Neural progenitor cell (in vitro differentiated cells): ENCODE results near the gene TSPAN14.

ENCODE experiments used
- CTCF ChIP-seq: fragments of 200-600 bp; sonication (generic); IDR thresholded peaks from 2 replicates; pipeline ENCODE4 v1.5.1; 2017; ENCODE audit warnings: antibody characterized with exemption, mild to moderate bottlenecking
- EZH2 ChIP-seq: fragments of 200-600 bp; sonication (generic); IDR thresholded peaks from 2 replicates; pipeline ENCODE4 v1.6.1; 2017; ENCODE audit warnings: antibody characterized with exemption, mild to moderate bottlenecking, moderate library complexity
- EZH2phosphoT487 ChIP-seq: fragments of 200-600 bp; sonication (generic); IDR thresholded peaks from 2 replicates; pipeline ENCODE4 v1.6.1; 2017; ENCODE audit warnings: antibody characterized with exemption

DNA sequence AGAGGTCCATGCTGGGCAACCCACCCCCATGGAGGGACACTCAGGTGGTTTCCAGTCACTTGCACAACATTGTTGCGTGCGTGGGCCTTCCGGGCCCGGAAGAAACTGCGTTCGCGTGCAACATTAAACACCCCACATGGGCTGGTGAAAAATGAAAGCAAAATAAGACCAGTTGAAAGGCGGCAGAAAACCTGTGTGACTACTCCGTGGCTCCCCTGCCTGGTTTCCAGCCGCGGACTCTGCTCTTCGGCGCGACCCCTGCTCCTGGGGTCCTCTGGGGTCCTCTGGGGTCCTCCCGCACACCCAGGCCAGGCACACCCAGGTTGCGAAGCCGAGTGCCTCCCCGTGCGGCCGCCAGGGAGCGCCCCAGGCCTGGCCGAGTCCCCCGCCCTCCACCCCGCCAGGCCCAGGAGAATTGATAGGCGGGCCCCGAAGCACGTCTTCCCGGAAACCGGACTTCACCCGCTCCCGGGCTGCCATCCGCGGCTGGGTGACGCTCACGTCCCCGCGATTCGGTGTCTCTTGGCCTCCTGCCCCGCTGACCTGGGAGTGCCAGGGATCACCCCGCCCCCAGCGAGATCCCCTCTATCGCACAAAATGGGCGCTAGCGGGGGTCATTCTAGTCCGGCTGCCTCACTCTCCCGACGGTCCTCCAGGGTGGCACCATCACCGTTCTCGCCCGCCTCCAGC is 81.7 kb downstream of the TSPAN14 start:
- TF ChIP-seq EZH2phosphoT487, result no peak
- peak; percentile 42 for TF ChIP-seq CTCF
- no peak for TF ChIP-seq EZH2
